ENCODE data around the gene KRT82.

KRT82 gene

GRCh38 chr12:52344111-52344510 is 62.0 kb downstream of the KRT82 start:
- no peak for DNase-seq (ENCODE audit: low spot score)

Data from SK-N-DZ (cell line).